NCI-H1105 (cell line): Measurements from ENCODE around the gene TAF11L10.
"Not testable (repeated sequence)": the region's sequence is repeated elsewhere in the genome, so short reads cannot be mapped to it uniquely, and the experiment has no call there.

Experiments
- DNase-seq: peaks from one replicate; lab custom pipeline; 2025; lab: John Stamatoyannopoulos, UW

Gene TAF11L10

DNA sequence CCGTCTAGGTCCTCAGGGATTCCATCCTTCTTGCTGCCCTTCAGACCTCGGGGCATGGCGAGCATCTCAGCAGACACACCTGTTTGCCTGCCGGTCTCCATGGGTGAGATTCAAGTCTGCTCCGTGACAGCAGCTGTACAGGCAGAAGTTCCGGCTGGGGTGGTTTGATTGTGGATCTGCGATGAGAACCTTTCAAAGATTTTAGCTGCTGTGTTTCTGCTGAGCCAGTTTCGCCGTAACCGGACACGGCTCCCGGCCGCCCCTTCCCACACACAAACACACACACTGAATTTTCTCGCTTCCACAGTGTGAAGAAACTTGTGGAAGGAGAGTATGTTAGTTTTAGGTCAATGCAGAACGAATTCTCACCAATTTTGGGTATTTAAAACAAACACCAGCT, at the start of gene TAF11L10:
TSS of gene TAF11L10 (minus strand) at position 101 of the 400 bp plus-strand sequence.
- not testable (repeated sequence) for DNase-seq

DNA sequence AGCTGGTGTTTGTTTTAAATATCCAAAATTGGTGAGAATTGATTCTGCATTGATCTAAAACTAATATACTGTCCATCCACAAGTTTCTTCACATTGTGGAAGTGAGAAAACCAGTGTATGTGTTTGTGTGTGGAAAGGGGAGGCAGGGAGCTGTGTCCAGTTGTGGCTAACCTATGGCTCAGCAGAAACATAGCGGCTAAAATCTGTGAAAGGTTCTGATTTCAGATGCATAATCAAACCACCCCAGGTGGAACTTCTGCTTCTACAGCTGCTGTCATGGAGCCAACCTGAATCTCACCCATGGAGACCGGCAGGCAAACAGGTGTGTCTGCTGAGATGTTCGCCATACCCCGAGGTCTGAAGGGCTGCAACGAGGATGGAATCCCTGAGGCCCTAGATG, 36.5 kb upstream of the TAF11L10 start, which contains the start of gene TAF11L14:
TSS of gene TAF11L14 (plus strand) at position 301 of the 400 bp plus-strand sequence.
- no peak for DNase-seq

DNA sequence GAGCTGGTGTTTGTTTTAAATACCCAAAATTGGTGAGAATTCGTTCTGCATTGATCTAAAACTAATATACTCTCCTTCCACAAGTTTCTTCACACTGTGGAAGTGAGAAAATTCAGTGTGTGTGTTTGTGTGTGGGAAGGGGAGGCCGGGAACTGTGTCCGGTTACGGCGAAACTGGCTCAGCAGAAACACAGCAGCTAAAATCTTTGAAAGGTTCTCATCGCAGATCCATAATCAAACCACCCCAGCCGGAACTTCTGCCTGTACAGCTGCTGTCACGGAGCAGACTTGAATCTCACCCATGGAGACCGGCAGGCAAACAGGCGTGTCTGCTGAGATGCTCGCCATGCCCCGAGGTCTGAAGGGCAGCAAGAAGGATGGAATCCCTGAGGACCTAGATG, 34.2 kb upstream of the TAF11L10 start, which contains the start of gene TAF11L13:
TSS of gene TAF11L13 (plus strand) at position 301 of the 400 bp plus-strand sequence.
- not testable (repeated sequence) for DNase-seq

DNA sequence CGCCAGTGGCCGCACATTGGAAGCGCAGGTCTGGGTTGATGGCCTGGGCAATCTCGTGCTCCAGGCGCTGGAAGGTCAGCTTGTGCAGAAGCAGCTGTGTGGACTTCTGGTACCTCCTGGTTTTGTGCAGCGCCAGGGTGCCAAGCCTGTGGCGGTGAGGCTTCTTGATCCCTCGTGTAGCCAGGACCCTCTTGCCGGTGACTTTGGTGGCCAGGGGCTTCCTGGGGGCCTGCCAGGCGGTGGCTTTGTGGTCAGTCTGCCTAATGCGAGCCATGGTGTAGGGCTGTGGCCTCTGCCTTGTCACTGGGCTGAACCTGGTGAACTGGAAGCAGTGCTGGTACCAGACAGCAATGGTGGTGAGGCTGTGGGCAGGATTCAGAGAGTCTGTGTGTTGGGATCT, 28.1 kb upstream of the TAF11L10 start:
- DNase-seq = no peak

DNA sequence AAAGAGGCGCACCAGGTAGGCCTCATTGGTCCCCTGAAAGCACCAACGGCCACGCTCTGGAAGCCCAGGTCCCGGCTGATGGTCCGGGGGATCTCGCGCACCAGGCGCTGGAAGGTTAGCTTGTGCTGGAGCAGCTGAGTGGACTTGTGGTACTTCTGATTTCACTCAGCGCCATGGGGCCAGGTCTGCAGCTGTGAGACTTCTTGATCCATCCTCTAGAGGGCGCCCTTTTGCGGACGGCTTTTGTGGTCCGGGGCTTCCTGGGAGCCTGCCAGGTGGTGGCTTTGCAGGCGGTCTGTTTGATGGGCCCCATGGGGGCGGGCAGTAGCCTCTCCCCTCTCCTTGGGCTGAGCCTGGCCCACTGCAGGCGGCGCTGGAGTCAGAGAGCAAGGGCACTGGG, 23.0 kb upstream of the TAF11L10 start:
- no peak for DNase-seq

DNA sequence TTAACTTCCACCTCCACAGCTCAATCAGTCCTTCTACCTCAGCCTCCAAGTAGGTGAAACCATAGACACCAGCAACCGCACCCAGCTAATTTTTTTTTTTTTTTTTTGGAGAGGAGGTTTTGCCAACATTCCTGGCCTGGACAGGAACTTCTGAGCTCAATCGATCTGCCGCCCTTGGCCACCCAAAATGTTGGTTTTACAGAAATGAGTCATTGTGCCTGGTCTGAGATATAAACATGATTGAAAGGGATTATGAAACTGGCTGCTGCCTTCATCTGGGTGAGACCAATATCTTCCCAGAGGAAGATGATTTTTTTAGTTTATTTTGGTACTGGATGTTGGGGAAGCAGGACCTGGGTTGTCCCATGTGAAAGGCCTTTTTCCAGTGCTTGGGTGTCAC, 21.7 kb upstream of the TAF11L10 start:
- DNase-seq = no peak

DNA sequence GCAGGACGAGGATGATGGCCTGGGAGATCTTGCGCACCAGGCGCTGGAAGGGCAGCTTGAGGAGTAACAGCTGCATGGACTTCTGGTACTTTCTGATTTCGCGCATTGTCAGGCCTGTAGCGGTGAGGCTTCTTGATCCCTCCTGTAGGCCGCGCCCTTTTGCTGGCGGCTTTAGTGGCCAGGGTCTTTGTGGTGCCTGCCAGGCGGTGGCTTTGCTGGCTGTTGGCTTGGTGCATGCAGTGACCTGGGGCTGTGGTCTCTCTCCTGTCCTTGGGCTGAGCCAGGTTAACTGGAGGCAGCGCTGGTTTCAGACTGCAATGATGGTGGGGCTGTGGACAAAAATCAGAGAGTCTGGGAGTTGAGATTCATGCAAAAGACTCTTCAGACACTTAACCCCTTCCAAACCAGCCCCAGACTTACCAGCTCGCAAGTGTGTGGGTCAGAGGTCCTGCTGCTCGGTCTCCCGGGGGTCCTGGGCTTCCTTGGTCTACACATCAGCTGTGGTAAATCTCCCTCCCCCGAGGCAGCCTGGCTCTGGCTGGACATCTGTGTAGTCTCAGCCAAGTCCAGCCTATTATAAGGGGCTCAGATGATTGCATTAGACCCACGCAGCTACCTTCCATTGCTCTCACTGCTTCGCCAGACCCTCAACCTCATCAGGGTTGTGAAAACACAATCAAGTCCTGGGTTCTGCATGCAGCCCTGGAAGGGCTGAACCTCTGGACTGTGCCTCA, 17.4 kb upstream of the TAF11L10 start:
- DNase-seq = no peak

DNA sequence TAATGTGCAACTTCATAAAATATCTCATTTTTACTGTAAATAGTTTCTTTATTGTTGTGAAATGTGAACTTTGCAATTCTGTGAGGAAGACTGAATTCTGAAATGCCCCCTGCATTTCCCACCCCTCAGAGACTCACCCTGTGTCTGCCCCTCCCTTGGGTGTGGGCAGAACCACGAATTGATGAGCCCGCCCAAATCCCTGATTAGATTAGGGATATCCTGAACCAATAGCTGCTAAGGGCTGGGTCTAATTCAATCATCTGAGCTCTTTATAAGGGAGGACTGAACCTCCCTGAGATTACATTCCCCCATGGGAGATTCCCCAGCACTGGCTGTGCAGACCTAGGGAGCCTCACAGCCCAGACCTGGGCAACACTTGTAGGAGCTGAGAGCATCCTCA, 12.5 kb upstream of the TAF11L10 start, which contains the start of gene TAF11L12:
TSS of gene TAF11L12 (plus strand) at position 301 of the 400 bp plus-strand sequence.
- not testable (repeated sequence) for DNase-seq

DNA sequence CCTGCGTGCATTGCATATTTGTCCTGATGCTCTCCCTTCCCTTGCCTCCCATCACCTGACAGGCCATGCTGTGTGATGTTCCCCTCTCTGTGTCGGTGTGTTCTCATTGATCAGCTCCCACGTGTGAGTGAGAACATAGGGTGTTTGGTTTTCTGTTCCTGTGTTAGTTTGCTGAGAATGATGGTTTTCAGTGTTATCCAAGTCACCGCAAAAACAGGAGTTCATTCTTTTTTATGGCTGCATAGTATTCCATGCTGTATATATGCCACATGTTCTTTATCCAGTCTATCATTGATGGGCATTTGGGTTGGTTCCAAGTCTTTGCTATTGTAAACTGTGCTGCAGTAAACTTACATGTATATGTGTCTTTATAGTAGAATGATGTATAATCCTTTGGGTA, 9.8 kb upstream of the TAF11L10 start:
- DNase-seq = not testable (repeated sequence)

DNA sequence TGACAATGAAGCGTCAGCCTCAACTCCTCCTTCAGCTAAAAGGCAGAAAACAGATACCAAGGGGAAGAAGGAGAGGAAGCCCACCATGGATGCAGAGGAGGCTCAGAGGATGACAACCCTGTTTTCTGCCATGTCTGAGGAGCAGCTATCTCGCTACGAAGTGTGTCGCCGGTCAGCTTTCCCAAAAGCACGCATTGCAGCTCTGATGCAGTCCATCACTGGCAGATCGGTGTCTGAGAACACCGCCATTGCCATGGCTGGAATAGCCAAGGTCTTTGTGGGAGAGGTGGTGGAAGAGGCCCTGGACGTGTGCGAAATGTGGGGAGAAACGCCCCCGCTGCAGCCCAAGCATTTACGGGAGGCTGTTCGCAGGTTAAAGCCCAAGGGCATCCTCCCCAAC, 7.3 kb upstream of the TAF11L10 start:
- no peak for DNase-seq

DNA sequence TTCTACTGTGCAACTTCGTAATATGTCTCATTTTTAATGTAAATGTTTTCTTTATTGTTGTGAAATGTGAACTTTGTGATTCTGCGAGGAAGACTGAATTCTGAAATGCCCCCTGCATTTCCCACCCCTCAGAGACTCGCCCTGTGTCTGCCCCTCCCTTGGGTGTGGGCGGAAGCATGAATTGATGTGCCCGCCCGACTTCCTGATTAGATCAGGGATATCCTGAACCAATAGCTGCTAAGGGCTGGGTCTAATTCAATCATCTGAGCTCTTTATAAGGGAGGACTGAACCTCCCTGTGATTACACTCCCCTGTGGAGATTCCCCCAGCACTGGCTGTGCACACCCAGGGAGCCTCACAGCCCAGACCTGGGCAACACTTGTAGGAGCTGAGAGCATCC, 6.3 kb upstream of the TAF11L10 start, which contains the start of gene TAF11L11:
TSS of gene TAF11L11 (plus strand) at position 304 of the 400 bp plus-strand sequence.
- not testable (repeated sequence) for DNase-seq

DNA sequence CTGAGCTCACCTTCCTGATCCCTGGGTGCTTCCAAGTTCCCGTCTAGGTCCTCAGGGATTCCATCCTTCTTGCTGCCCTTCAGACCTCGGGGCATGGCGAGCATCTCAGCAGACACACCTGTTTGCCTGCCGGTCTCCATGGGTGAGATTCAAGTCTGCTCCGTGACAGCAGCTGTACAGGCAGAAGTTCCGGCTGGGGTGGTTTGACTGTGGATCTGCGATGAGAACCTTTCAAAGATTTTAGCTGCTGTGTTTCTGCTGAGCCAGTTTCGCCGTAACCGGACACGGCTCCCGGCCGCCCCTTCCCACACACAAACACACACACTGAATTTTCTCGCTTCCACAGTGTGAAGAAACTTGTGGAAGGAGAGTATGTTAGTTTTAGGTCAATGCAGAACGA, 3.4 kb downstream of the TAF11L10 start, which contains the start of gene TAF11L9:
TSS of gene TAF11L9 (minus strand) at position 140 of the 400 bp plus-strand sequence.
- not testable (repeated sequence) for DNase-seq

DNA sequence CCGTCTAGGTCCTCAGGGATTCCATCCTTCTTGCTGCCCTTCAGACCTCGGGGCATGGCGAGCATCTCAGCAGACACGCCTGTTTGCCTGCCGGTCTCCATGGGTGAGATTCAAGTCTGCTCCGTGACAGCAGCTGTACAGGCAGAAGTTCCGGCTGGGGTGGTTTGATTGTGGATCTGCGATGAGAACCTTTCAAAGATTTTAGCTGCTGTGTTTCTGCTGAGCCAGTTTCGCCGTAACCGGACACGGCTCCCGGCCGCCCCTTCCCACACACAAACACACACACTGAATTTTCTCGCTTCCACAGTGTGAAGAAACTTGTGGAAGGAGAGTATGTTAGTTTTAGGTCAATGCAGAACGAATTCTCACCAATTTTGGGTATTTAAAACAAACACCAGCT, 6.8 kb downstream of the TAF11L10 start, which contains the start of gene TAF11L8:
TSS of gene TAF11L8 (minus strand) at position 101 of the 400 bp plus-strand sequence.
- not testable (repeated sequence) for DNase-seq

DNA sequence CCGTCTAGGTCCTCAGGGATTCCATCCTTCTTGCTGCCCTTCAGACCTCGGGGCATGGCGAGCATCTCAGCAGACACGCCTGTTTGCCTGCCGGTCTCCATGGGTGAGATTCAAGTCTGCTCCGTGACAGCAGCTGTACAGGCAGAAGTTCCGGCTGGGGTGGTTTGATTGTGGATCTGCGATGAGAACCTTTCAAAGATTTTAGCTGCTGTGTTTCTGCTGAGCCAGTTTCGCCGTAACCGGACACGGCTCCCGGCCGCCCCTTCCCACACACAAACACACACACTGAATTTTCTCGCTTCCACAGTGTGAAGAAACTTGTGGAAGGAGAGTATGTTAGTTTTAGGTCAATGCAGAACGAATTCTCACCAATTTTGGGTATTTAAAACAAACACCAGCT, 12.0 kb downstream of the TAF11L10 start, which contains the start of gene TAF11L7:
TSS of gene TAF11L7 (minus strand) at position 101 of the 400 bp plus-strand sequence.
- DNase-seq = not testable (repeated sequence)
